ENCODE results near the gene RNF31. TPM values are rescaled to one million over a fixed set of nuclear protein-coding genes. Genes with fewer than 3 reads are reported as not detected.
A peak's percentile ranks its signal among the peaks of the same experiment; 100 is the strongest.

The RNF31 gene
- total RNA-seq, 2 experiments from 2014 or later, result 46.0 to 57.8 TPM

DNA sequence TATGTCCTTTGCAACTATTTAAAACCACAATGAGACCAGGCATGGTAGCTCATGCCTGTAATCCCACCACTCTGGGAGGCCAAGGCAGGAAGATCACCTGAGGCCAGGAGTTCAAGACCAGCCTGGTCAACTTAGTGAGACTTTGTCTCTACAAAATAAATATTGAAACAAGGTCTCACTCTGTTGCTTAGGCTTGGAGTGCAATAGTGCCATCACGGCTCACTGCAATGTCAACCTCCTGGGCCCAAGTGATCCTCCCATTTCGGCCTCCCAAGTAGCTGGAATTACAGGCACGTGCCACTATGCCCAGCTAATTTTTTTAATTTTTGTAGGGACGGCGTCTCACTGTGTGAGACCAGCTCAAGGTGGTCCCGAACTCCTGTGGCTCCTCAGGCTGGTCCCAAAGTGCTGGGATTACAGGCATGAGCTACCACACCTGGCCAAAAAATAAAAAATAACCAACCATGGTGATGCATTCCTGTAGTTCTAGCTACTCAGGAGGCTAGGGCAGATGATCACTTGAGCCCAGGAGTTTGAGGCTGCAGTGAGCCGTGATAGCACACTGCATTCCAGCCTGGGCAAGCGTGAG is 17.8 kb upstream of the RNF31 start:
- Mint-ChIP-seq H3K36me3 (ENCODE audit: low read depth) (peaks cover 8% of the 10 kb centered on the region), H3K27ac (no peak overlapping the region), H3K4me3 (no peak overlapping the region), H3K4me1 (ENCODE audit: low read depth) (peaks cover 25% of the 10 kb centered on the region), H3K27me3 (no peaks in the 10 kb centered on the region), H3K9me3 (no peaks in the 10 kb centered on the region)
- intact Hi-C loops (cut with DNase I, micrococcal nuclease), result no loop called here
- POLR2A ChIA-PET, result interaction anchor here (0.5 to 1.5 kb wide), 2 partner anchors 14 to 21 kb away, joined by 3 to 11 read pairs; partner anchors contain the start of genes DCAF11 and NRL
- Histone ChIP-seq H3K9me3 (ENCODE audit: control insufficient read depth in 1 of 2, insufficient read depth in 1 of 2, low read length in 2 of 2) (no peaks in the 10 kb centered on the region), H3K36me3 (ENCODE audit: insufficient read depth, low read length) (no peaks in the 10 kb centered on the region), H3K4me1 (ENCODE audit: insufficient read depth, low read length) (peaks cover 18% of the 10 kb centered on the region), H3K4me3 (ENCODE audit: low read length) (no peak overlapping the region), H3K27ac (ENCODE audit: low read depth in 1 of 2, low read length in 2 of 2) (no peak overlapping the region), H3K27me3 (ENCODE audit: control insufficient read depth in 1 of 2, insufficient read depth in 2 of 2, low read length in 2 of 2) (no peaks in the 10 kb centered on the region)
- ATAC-seq (ENCODE audit: poor library complexity) (no peak), DNase-seq (no peak)
- CTCF ChIA-PET, result no interaction called here
- TF ChIP-seq CTCF (IDR thresholded peaks at IDR 0.05), result no peak

GRCh38 chr14:24130380-24130716 is 16.9 kb upstream of the RNF31 start, which contains the start of gene FITM1:
Gene FITM1 (plus strand): TSS chr14:24130659. CDS start chr14:24131564, 905 bp downstream.
- TF ChIP-seq CTCF (IDR thresholded peaks at IDR 0.05), result no peak
- no peaks in the 10 kb centered on the region for H3K27me3 Mint-ChIP-seq
- Histone ChIP-seq H3K4me3 (ENCODE audit: low read length) (no peak within 1 kb of the TSS), H3K9me3 (ENCODE audit: control insufficient read depth in 1 of 2, insufficient read depth in 1 of 2, low read length in 2 of 2) (no peaks in the 10 kb centered on the region), H3K4me1 (ENCODE audit: insufficient read depth, low read length) (peaks cover 20% of the 10 kb centered on the region), H3K36me3 (ENCODE audit: insufficient read depth, low read length) (no peaks in the 10 kb centered on the region), H3K27ac (ENCODE audit: low read depth in 1 of 2, low read length in 2 of 2) (no peak within 1 kb of the TSS), H3K27me3 (ENCODE audit: control insufficient read depth in 1 of 2, insufficient read depth in 2 of 2, low read length in 2 of 2) (no peaks in the 10 kb centered on the region)
- ATAC-seq (ENCODE audit: poor library complexity) (no peak), DNase-seq (no peak)
- H3K4me3 Mint-ChIP-seq, result peak within 1 kb of the TSS; percentile 43
- H3K36me3 Mint-ChIP-seq (ENCODE audit: low read depth), result peaks cover 4% of the 10 kb centered on the region
- H3K9me3 Mint-ChIP-seq, result no peaks in the 10 kb centered on the region
- intact Hi-C loops (cut with DNase I, micrococcal nuclease), result no loop called here
- POLR2A ChIA-PET, result interaction anchor here (11.7 kb wide), 1 partner anchor 14 kb away, joined by 296 read pairs; the partner anchor contains the start of genes DCAF11 and NRL
- peak within 1 kb of the TSS; percentile 66 for H3K27ac Mint-ChIP-seq
- peaks cover 28% of the 10 kb centered on the region for H3K4me1 Mint-ChIP-seq (ENCODE audit: low read depth)
- CTCF ChIA-PET, result no interaction called here

- Histone ChIP-seq H3K4me3 (ENCODE audit: low read length) (no peak overlapping the region), H3K27ac (ENCODE audit: low read depth in 1 of 2, low read length in 2 of 2) (no peak overlapping the region), H3K27me3 (ENCODE audit: control insufficient read depth in 1 of 2, insufficient read depth in 2 of 2, low read length in 2 of 2) (no peaks in the 10 kb centered on the region), H3K4me1 (ENCODE audit: insufficient read depth, low read length) (peaks cover 25% of the 10 kb centered on the region), H3K9me3 (ENCODE audit: control insufficient read depth in 1 of 2, insufficient read depth in 1 of 2, low read length in 2 of 2) (no peaks in the 10 kb centered on the region), H3K36me3 (ENCODE audit: insufficient read depth, low read length) (no peaks in the 10 kb centered on the region)
- H3K27me3 Mint-ChIP-seq, result no peaks in the 10 kb centered on the region
- H3K4me3 Mint-ChIP-seq, result peak overlapping the region; percentile 43
- no peak for TF ChIP-seq CTCF (IDR thresholded peaks at IDR 0.05)
- ATAC-seq (ENCODE audit: poor library complexity), result no peak
- no peaks in the 10 kb centered on the region for H3K9me3 Mint-ChIP-seq
- CTCF ChIA-PET, result interaction anchor here (1.5 kb wide), 1 partner anchor 30 kb away, joined by 5 read pairs; the partner anchor contains the start of gene IRF9
- intact Hi-C loops (cut with DNase I, micrococcal nuclease), result no loop called here
- H3K36me3 Mint-ChIP-seq (ENCODE audit: low read depth), result peaks cover 7% of the 10 kb centered on the region
- no peak for DNase-seq
- H3K27ac Mint-ChIP-seq, result peak overlapping the region; percentile 66
- POLR2A ChIA-PET, result interaction anchor here (11.7 kb wide), 1 partner anchor 14 kb away, joined by 296 read pairs; the partner anchor contains the start of genes DCAF11 and NRL
- peaks cover 33% of the 10 kb centered on the region for H3K4me1 Mint-ChIP-seq (ENCODE audit: low read depth)
Measured at GRCh38 chr14:24130717-24131548, 16.4 kb upstream of the RNF31 start.
